DOHH2 (cell line): ENCODE data around the gene PBRM1.

ENCODE experiments used
- H3F3A ChIP-seq: fragments of 200-600 bp; sonication (generic), shearing (Covaris generic); 2 replicates; pipeline ENCODE4 v1.6.0; 2016; ENCODE audit warnings: antibody characterized with exemption, mild to moderate bottlenecking; ENCODE audit not compliant: control insufficient read depth, insufficient read depth
- H3K27ac ChIP-seq: fragments of 200-600 bp; sonication (generic); 2 replicates; pipeline ENCODE4 v1.5.1; 2014; ENCODE audit warnings: low read depth, mild to moderate bottlenecking, low read length, moderate library complexity
- H3K27me3 ChIP-seq: fragments of 200-600 bp; sonication (generic); 2 replicates; pipeline ENCODE4 v1.6.1; 2014; ENCODE audit warnings: mild to moderate bottlenecking, low read length, mixed read lengths; ENCODE audit not compliant: control insufficient read depth
- H3K36me3 ChIP-seq: fragments of 200-600 bp; sonication (generic); 2 replicates; pipeline ENCODE4 v1.6.1; 2014; ENCODE audit warnings: mild to moderate bottlenecking, low read length, moderate library complexity, mixed read lengths; ENCODE audit not compliant: control insufficient read depth
- H3K4me1 ChIP-seq: fragments of 200-600 bp; sonication (generic); 2 replicates; pipeline ENCODE4 v1.6.1; 2014; ENCODE audit warnings: mild to moderate bottlenecking, low read length, mixed read lengths; ENCODE audit not compliant: control insufficient read depth
- H3K4me2 ChIP-seq: fragments of 200-600 bp; sonication (generic); 2 replicates; pipeline ENCODE4 v1.6.0; 2014; ENCODE audit warnings: mild to moderate bottlenecking, low read length, moderate library complexity
- H3K4me3 ChIP-seq: fragments of 200-600 bp; sonication (generic); 2 replicates; pipeline ENCODE4 v1.5.1; 2014; ENCODE audit warnings: mild to moderate bottlenecking, low read length, mixed read lengths
- H3K79me2 ChIP-seq: fragments of 200-600 bp; sonication (generic); 2 replicates; pipeline ENCODE4 v1.6.1; 2014; ENCODE audit warnings: mild to moderate bottlenecking, low read length, mixed read lengths; ENCODE audit not compliant: control insufficient read depth
- H3K9me2 ChIP-seq: fragments of 200-600 bp; sonication (generic); replicated peaks from 2 replicates; pipeline ENCODE4 v1.6.1; 2014; ENCODE audit warnings: mild to moderate bottlenecking, low read length, mixed read lengths; ENCODE audit not compliant: control insufficient read depth
- H3K9me3 ChIP-seq: fragments of 200-600 bp; sonication (generic); 2 replicates; pipeline ENCODE4 v1.6.1; 2014; ENCODE audit warnings: antibody characterized with exemption, low read length, mixed read lengths; ENCODE audit not compliant: control insufficient read depth, insufficient read depth
- H4K20me1 ChIP-seq: fragments of 200-600 bp; sonication (generic); 2 replicates; pipeline ENCODE4 v1.6.0; 2014; ENCODE audit warnings: low read depth, mild to moderate bottlenecking, antibody characterized with exemption, low read length, moderate library complexity; ENCODE audit not compliant: control insufficient read depth, insufficient read depth
- CTCF ChIP-seq: fragments of 200-600 bp; sonication (generic); IDR thresholded peaks from one replicate; pipeline ENCODE4 v1.5.1; 2014; ENCODE audit warnings: antibody characterized with exemption, mild to moderate bottlenecking, low read depth, low read length; ENCODE audit not compliant: poor library complexity, severe bottlenecking
- EZH2phosphoT487 ChIP-seq: fragments of 200-600 bp; sonication (generic); IDR thresholded peaks from 2 replicates; pipeline ENCODE4 v1.6.1; 2017; ENCODE audit warnings: borderline replicate concordance, mild to moderate bottlenecking, antibody characterized with exemption, low read length, moderate library complexity, mixed read lengths

Gene PBRM1

GRCh38 chr3:52649461-52650210, 36.1 kb downstream of the PBRM1 start:
- Histone ChIP-seq H4K20me1 (no peaks in the 10 kb centered on the region), H3K36me3 (peaks cover 84% of the 10 kb centered on the region)

GRCh38 chr3:52645549-52645948, 40.2 kb downstream of the PBRM1 start:
- no peaks in the 10 kb centered on the region for H3K9me3 ChIP-seq
- no peak overlapping the region for H3K4me3 ChIP-seq
- TF ChIP-seq EZH2phosphoT487 (no peak), CTCF (no peak)
- peaks cover 83% of the 10 kb centered on the region for H3K36me3 ChIP-seq
- H3F3A ChIP-seq: 0 out of 2 replicates have a peak, but pooled peaks cover 3% of the 10 kb centered on the region
- no peaks in the 10 kb centered on the region for H4K20me1 ChIP-seq
- no peaks in the 10 kb centered on the region for H3K27me3 ChIP-seq
- no peaks in the 10 kb centered on the region for H3K9me2 ChIP-seq
- no peak overlapping the region for H3K27ac ChIP-seq
- no peak overlapping the region for H3K4me2 ChIP-seq
- no peaks in the 10 kb centered on the region for H3K79me2 ChIP-seq
- H3K4me1 ChIP-seq: no peaks in the 10 kb centered on the region

More at GRCh38 chr3:52649461-52650210, 36.1 kb downstream of the PBRM1 start:
- Histone ChIP-seq H3K4me2 (no peak overlapping the region), H3K27me3 (no peaks in the 10 kb centered on the region), H3K9me2 (no peaks in the 10 kb centered on the region), H3K4me1 (no peaks in the 10 kb centered on the region), H3K27ac (no peak overlapping the region), H3F3A (no peaks in the 10 kb centered on the region), H3K4me3 (no peak overlapping the region), H3K9me3 (no peaks in the 10 kb centered on the region), H3K79me2 (no peaks in the 10 kb centered on the region)
- no peak for TF ChIP-seq EZH2phosphoT487
- TF ChIP-seq CTCF: no peak

- H3K9me3 ChIP-seq: no peaks in the 10 kb centered on the region
- H3K9me2 ChIP-seq: no peaks in the 10 kb centered on the region
- no peaks in the 10 kb centered on the region for H3K4me1 ChIP-seq
- no peaks in the 10 kb centered on the region for H3K79me2 ChIP-seq
- H3K27ac ChIP-seq: no peak overlapping the region
- no peaks in the 10 kb centered on the region for H4K20me1 ChIP-seq
- H3K4me3 ChIP-seq: no peak overlapping the region
- no peaks in the 10 kb centered on the region for H3K27me3 ChIP-seq
- TF ChIP-seq CTCF (no peak), EZH2phosphoT487 (no peak)
- 0 out of 2 replicates have a peak, but pooled peaks cover 3% of the 10 kb centered on the region for H3F3A ChIP-seq
- peaks cover 64% of the 10 kb centered on the region for H3K36me3 ChIP-seq
- H3K4me2 ChIP-seq: no peak overlapping the region
These were observed 49.0 kb downstream of the PBRM1 start for GRCh38 chr3:52636673-52637072.
